Measurements from ENCODE around the gene ZBTB8B.

DNA sequence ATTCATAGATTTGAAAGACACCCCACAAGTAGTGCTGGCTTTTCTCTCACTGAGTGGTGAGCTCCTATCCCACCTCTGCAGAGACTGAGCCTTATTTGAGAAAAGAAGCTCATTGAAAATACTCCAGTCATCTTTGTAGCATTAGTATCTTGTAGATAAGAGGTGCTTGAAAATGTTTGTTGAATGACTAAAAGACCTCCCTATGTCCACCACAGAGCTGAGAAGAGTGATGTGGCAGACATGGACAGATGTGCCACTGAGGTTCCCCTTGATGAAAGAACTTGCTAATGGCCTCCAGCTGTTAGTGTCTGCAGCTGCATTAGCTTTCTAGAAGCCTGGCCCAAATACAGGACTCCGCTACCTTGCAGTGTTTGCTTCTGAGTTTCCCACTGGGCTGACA, 45.1 kb downstream of the ZBTB8B start:
- TF ChIP-seq, protein P1, sequence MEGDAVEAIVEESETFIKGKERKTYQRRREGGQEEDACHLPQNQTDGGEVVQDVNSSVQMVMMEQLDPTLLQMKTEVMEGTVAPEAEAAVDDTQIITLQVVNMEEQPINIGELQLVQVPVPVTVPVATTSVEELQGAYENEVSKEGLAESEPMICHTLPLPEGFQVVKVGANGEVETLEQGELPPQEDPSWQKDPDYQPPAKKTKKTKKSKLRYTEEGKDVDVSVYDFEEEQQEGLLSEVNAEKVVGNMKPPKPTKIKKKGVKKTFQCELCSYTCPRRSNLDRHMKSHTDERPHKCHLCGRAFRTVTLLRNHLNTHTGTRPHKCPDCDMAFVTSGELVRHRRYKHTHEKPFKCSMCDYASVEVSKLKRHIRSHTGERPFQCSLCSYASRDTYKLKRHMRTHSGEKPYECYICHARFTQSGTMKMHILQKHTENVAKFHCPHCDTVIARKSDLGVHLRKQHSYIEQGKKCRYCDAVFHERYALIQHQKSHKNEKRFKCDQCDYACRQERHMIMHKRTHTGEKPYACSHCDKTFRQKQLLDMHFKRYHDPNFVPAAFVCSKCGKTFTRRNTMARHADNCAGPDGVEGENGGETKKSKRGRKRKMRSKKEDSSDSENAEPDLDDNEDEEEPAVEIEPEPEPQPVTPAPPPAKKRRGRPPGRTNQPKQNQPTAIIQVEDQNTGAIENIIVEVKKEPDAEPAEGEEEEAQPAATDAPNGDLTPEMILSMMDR (IDR thresholded peaks at IDR 0.05; ENCODE audit: low read depth, low read length): no peak
- no peak for TF ChIP-seq EZH2phosphoT487 (IDR thresholded peaks at IDR 0.05; ENCODE audit: low read depth)

Data from OCI-LY3 (cell line).